Erythroblast (primary cell): ENCODE data around the gene EHD1.

ENCODE experiments used
- GATA1 ChIP-seq: IDR thresholded peaks from 2 replicates; pipeline ENCODE4 v1.6.1; 2011; ENCODE audit warnings: low read depth, mild to moderate bottlenecking, control low read depth, low read length, moderate library complexity
- POLR2A ChIP-seq: IDR thresholded peaks from 2 replicates; pipeline ENCODE4 v1.6.1; 2011; ENCODE audit warnings: mild to moderate bottlenecking, low read length

GRCh38 chr11:64903291-64903833 lies 24.9 kb upstream of the EHD1 start:
- TF ChIP-seq POLR2A (no peak), GATA1 (no peak)
